Measurements from ENCODE around the gene ARHGAP32. TPM values are rescaled to one million over a fixed set of nuclear protein-coding genes. Genes with fewer than 3 reads are reported as not detected.
A peak's percentile ranks its signal among the peaks of the same experiment; 100 is the strongest.

ARHGAP32 gene
- total RNA-seq, 1 donor = 20.1 TPM

- H3K4me3 ChIP-seq (ENCODE audit: low read depth, low read length) = no peak overlapping the region
- DNase-seq (ENCODE audit: low read depth) = no peak
- no peak for TF ChIP-seq CTCF (IDR thresholded peaks at IDR 0.05; ENCODE audit: insufficient read depth, low read length)
Measured at GRCh38 chr11:128955636-128956035, 236.5 kb downstream of the ARHGAP32 start.

GRCh38 chr11:128953151-128953550 lies 239.0 kb downstream of the ARHGAP32 start:
- no peak overlapping the region for H3K4me3 ChIP-seq (ENCODE audit: low read depth, low read length)
- no peak for DNase-seq (ENCODE audit: low read depth)
- TF ChIP-seq CTCF (IDR thresholded peaks at IDR 0.05; ENCODE audit: insufficient read depth, low read length) = no peak

GRCh38 chr11:128949791-128950454 lies 242.2 kb downstream of the ARHGAP32 start:
- TF ChIP-seq CTCF (IDR thresholded peaks at IDR 0.05; ENCODE audit: insufficient read depth, low read length) = no peak
- no peak for DNase-seq (ENCODE audit: low read depth)
- no peak overlapping the region for H3K4me3 ChIP-seq (ENCODE audit: low read depth, low read length)

- no peak for TF ChIP-seq CTCF (IDR thresholded peaks at IDR 0.05; ENCODE audit: insufficient read depth, low read length)
- no peak for DNase-seq (ENCODE audit: low read depth)
- no peak overlapping the region for H3K4me3 ChIP-seq (ENCODE audit: low read depth, low read length)
Measured at GRCh38 chr11:128948583-128948982, 243.5 kb downstream of the ARHGAP32 start.

- no peak for TF ChIP-seq CTCF (IDR thresholded peaks at IDR 0.05; ENCODE audit: insufficient read depth, low read length)
- H3K4me3 ChIP-seq (ENCODE audit: low read depth, low read length) = no peak overlapping the region
- DNase-seq (ENCODE audit: low read depth) = peak; percentile 12
Measured at GRCh38 chr11:128947773-128948172, 244.4 kb downstream of the ARHGAP32 start.

GRCh38 chr11:128946648-128947047 lies 245.5 kb downstream of the ARHGAP32 start:
- no peak for TF ChIP-seq CTCF (IDR thresholded peaks at IDR 0.05; ENCODE audit: insufficient read depth, low read length)
- no peak for DNase-seq (ENCODE audit: low read depth)
- no peak overlapping the region for H3K4me3 ChIP-seq (ENCODE audit: low read depth, low read length)
